Suprapubic skin (tissue), 4 donors: ENCODE results near the gene FAM151B.

Experiments
- CTCF ChIP-seq, 2 donors: fragments of 200-600 bp in 1 of 2; fragments of 450-650 bp in 1 of 2; sonication (generic) in 1 of 2; IDR thresholded peaks; one replicate each; pipeline ENCODE4 v1.5.1; 2016 to 2019; ENCODE audit warnings: antibody characterized with exemption in 2 of 2, mild to moderate bottlenecking in 1 of 2, moderate library complexity in 1 of 2
- EP300 ChIP-seq: sonication (generic); formaldehyde crosslinking; IDR thresholded peaks from one replicate; pipeline ENCODE4 v1.6.1; 2017; ENCODE audit warnings: antibody characterized with exemption
- POLR2A ChIP-seq, 2 donors: fragments of 450-650 bp; IDR thresholded peaks; one replicate each; pipeline ENCODE4 v1.6.1; 2017; ENCODE audit warnings: antibody characterized with exemption in 2 of 2, mild to moderate bottlenecking in 2 of 2, moderate library complexity in 2 of 2
- POLR2AphosphoS5 ChIP-seq, 3 donors: sonication (generic); formaldehyde crosslinking; IDR thresholded peaks; one replicate each; pipeline ENCODE4 v1.6.1; 2017; ENCODE audit warnings: antibody characterized with exemption in 3 of 3

GRCh38 chr5:80479713-80480112 is 8.2 kb upstream of the FAM151B start:
- TF ChIP-seq POLR2A (IDR thresholded peaks at IDR 0.05) (no peak), CTCF (IDR thresholded peaks at IDR 0.05) (no peak), POLR2AphosphoS5 (IDR thresholded peaks at IDR 0.05) (no peak), EP300 (no peak)
